Pons (tissue), 1 donor: ENCODE results near the gene ST6GALNAC5.
"Not testable (repeated sequence)": the region's sequence is repeated elsewhere in the genome, so short reads cannot be mapped to it uniquely, and the experiment has no call there.

Source experiments
- DNase-seq: peaks from one replicate; pipeline ENCODE4 v3.0.0-alpha.2; 2016; ENCODE audit warnings: low spot score

ST6GALNAC5 gene

GRCh38 chr1:76867342-76868130 lies at the start of gene ST6GALNAC5:
ST6GALNAC5 (plus strand) TSS chr1:76867480.
- DNase-seq, result no peak

GRCh38 chr1:76820028-76820427 lies 47.3 kb upstream of the ST6GALNAC5 start:
- DNase-seq, result no peak

DNA sequence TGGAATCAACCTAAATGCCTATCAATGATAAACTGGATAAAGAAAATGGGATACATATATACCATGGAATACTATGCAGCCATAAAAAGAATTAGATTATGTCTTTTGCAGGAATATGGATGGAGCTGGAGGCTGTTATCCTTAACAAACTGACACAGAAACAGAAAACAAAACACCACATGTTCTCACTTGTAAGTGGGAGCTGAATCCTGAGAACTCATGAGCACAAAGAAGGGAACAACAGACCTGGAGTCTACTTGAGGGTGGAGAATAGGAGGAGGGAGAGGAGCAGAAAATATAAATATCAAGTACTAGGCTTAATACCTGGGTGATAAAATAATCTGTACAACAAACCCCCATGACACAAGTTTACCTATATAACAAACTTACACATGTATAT lies 44.3 kb upstream of the ST6GALNAC5 start:
- not testable (repeated sequence) for DNase-seq

DNA sequence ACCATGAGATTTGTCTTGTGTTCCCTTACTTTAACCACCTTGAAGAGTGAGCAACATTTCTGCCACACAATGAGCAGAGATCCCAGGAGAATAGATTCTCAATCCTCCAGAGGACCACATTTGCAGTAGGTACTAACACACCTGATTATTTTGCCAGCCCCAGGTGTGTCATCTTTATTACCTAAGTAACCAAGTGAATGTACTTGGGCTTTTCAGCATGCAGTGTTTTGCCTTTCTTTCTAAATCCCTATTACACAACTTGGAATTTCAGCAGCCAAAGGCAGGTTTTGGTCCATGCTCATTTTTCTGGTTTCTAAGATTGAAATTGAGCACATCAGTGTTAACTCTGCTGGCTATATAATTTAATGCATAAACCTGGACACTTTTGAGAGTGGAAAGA lies 43.2 kb upstream of the ST6GALNAC5 start:
- DNase-seq, result no peak

DNA sequence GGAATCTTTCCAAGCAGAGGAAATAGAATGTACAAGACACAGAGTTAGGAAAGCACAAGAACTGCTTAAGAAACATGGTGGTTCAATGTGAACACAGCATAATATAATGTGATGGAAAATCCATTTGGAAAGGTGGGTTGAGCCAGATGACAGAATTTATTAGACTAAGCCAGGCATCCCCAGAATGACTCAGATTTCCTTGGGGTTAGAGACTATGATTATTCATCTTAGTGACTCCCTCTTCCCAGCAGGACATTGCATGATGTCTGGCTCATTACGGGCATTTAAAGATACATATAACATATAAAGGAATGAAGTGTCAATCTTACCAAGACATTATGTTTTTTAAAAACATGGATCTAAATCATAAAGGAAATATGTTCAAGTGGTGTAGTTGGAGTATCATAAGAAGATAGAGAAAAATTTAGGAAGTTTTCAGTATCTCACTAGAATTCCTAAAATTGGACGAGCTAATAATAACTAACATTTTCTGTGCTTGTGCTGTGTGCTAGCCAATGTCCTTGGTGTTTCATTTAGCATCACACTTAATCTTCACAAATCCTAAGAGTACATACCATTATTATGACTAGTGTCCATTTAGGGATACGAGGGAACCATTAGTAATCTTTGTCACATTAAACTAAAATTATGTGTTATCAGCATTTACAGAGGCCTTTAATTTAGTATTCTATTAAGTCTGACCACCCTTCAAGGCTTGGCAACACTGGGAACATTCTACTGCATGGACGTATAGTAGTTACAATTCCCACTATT lies 41.0 kb upstream of the ST6GALNAC5 start:
- DNase-seq, result no peak

GRCh38 chr1:76827066-76827465 lies 40.2 kb upstream of the ST6GALNAC5 start:
- DNase-seq, result no peak

- no peak for DNase-seq
These were observed 36.9 kb upstream of the ST6GALNAC5 start for GRCh38 chr1:76830373-76830772.

DNA sequence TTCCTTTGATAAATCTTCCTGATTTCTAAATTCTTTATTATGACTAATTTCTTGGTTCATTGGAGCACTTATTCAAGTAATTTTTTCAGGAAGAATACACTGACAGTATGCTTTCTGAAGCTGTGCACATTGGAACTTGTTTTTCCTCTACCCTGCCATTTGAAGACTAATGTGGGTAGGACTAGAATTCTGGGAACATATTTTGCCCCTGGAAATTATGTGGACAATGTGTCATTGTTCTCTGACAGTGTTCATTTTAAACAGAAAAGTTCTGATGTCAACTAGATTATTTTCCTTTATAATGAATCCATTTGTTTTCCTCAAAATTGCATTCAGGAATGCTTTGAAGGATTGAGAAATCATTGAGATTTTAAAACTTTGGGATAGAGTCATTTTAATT lies 34.8 kb upstream of the ST6GALNAC5 start:
- no peak for DNase-seq

DNA sequence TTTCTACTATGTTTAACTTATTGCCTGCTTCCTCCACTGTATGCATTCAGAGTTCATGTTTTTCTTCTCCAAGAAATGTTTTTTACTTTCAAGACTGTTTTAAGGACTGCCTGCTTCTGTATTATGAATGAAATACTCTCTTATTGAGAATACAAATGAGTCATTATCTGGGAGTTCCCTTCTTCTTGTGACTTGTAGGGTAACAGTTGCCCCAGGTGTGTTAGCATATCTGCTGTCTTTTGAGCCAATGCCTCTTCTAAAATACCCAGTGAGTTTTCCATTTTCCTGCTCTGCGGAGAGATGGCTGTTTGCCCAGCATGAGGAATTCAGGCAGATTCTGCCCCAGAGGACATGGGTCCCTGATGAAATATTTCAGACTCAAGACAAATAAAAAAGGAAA lies 34.1 kb upstream of the ST6GALNAC5 start:
- DNase-seq, result no peak

GRCh38 chr1:76833856-76834255 lies 33.4 kb upstream of the ST6GALNAC5 start:
- DNase-seq, result no peak

GRCh38 chr1:76835203-76835602 lies 32.1 kb upstream of the ST6GALNAC5 start:
- no peak for DNase-seq

DNA sequence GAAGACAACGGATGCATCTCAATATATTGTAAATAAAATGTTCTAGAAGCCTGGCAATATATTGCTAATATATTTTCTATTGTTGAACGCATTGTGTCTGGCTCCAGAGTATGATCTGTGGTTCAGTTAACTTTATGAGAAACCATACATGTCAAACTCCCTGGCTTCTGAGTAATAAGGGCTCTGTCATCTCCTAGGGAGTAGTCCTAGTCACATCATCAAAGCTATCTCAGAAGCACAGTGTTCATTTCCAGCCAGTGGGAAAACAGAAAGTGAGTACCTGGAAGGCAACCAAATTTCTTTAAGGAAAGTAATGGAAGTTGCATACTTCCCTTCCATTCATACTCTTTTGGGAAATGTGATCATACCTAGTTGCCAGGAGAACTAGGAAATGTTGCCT lies 27.0 kb upstream of the ST6GALNAC5 start:
- DNase-seq, result no peak

GRCh38 chr1:76841460-76841859 lies 25.8 kb upstream of the ST6GALNAC5 start:
- DNase-seq, result no peak

DNA sequence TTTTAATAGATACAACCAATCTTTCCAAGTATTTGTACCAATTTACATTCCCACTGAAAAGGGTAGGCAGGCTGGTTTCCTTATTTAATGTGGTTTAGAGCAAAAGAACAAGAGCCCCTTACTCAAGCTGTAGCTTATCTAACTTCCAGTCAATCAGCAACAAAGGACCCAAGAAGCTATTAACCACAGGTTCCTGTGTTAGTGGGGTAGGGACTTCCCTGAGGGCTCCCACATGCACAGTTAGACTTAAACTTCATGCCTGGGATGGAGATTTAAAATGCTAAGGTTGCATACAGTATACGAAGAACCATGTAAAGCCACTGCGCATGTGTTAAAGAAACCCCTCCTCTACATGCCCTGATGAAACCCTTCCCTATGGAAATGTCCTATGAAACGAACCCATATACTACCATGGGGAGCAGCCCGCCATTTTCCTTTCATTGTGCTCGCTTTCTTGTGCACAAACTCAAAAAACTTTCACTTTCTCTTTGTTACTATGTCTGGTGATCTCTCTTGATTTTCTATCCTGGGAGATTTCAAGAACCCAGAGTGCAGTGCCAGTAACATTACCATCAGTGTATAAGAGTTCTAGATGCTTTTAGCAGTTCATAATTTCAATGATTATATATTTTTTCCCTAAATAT lies 23.3 kb upstream of the ST6GALNAC5 start:
- DNase-seq, result no peak

- no peak for DNase-seq
These were observed 13.0 kb upstream of the ST6GALNAC5 start for GRCh38 chr1:76854255-76854654.

- no peak for DNase-seq
These were observed 11.2 kb upstream of the ST6GALNAC5 start for GRCh38 chr1:76856104-76856503.

GRCh38 chr1:76857138-76857537 lies 10.1 kb upstream of the ST6GALNAC5 start:
- DNase-seq, result no peak

- DNase-seq, result no peak
These were observed 9.3 kb upstream of the ST6GALNAC5 start for GRCh38 chr1:76857973-76858372.

DNA sequence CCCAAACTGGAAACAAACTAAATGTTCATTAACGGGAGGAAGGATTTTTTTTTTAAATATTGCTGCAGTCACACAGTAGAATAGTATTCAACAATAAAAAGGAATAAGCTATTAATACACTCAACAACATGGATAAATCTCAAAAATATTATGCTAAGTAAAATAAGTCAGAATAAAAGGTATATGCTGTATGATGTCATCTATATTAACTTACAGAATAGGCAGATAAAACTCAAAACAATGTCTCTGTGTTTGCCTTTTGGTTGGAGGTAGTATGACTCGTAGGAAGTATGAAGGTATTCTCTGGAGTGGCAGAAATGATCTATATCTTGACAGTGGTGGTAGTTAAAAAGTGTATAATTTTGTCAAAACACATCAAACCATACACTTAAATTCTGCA lies 6.1 kb upstream of the ST6GALNAC5 start:
- DNase-seq, result no peak

DNA sequence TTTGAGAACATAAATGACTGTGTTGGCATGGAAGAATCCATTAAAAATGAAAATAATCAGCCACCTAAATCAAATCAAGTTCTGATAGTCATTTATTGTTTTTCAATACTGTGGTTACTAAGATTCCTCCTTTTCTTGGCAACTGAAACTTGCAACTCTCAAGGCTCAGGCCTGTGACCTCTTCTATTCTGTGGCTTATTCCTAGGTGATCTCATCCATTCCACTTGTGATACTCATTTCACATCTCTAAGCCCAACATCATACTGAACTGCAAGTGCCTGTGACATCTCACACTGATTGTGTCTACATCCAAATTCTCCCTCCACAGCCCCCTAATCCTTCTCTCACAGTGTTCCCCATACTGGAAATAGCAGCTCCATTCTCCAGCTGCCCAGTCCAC lies 4.8 kb upstream of the ST6GALNAC5 start:
- DNase-seq, result no peak

DNA sequence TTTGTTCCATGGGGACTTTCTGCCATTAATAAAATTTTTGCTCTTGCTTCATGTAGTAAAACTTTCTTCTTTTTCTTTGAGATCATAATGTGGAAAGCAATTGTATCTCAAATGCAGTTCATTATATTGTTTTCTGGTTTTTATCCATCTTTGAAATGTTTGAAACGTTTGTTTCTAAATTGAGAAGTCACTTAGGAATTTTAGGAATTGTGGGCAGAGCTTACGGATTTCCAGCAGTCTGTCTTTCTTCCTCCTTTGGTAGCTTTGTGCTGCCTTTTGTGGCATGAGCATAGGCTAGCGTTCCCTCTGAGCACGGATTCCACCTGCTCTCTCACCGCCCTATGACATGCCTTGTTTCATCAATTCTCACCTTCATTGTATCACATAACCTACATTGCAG lies 2.9 kb upstream of the ST6GALNAC5 start:
- no peak for DNase-seq

DNA sequence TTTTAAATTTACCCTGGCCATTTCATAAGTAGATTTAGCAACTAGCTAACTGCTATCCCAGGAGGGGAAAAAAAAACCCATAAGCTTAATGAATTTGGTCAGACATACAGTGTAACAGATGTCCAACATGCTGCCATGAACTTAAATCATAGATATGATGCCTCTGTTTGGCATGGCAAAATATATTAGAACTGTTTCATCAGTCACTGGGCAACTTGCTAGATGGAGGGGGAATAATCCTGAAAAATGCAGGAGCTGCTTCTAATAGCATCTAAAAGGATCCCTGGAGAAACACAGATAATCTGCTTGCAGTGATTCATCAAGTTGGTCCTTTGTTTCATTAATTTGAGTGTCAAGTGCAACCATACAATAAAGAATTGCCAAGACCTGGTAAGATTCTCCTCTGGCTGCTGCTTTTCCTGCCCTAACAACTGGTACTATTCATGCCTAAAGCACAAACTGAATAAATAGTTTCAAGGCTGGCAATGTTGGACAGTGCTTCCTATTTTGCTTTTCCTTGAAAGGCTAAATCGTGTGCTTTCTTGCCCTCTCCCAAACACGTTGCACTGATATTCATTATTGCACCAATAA lies 1.5 kb upstream of the ST6GALNAC5 start:
- no peak for DNase-seq

GRCh38 chr1:76866566-76866965 lies 714 bp upstream of the ST6GALNAC5 start:
- no peak for DNase-seq
